GM10266 (cell line): ENCODE data around the gene CAPN13.

ENCODE experiments used
- DNase-seq: peaks from one replicate; pipeline ENCODE4 v3.0.0; 2012; ENCODE audit errors: extremely low spot score
- CTCF ChIP-seq: IDR thresholded peaks from 2 replicates; pipeline ENCODE4 v1.5.1; 2012; ENCODE audit warnings: mild to moderate bottlenecking, low read depth; ENCODE audit not compliant: control insufficient read depth, insufficient read depth; ENCODE audit errors: missing control alignments

The CAPN13 gene

GRCh38 chr2:30693821-30694281, 113.4 kb downstream of the CAPN13 start:
- no peak for DNase-seq
- TF ChIP-seq CTCF, result no peak

GRCh38 chr2:30692829-30693275, 114.4 kb downstream of the CAPN13 start:
- TF ChIP-seq CTCF, result no peak
- DNase-seq, result no peak

GRCh38 chr2:30691948-30692828, 115.1 kb downstream of the CAPN13 start:
- DNase-seq, result no peak
- peak; percentile 55 for TF ChIP-seq CTCF

GRCh38 chr2:30691091-30691947, 115.9 kb downstream of the CAPN13 start:
- no peak for DNase-seq
- no peak for TF ChIP-seq CTCF

GRCh38 chr2:30690126-30690561, 117.1 kb downstream of the CAPN13 start:
- no peak for TF ChIP-seq CTCF
- DNase-seq, result no peak

- no peak for TF ChIP-seq CTCF
- no peak for DNase-seq
Observed at GRCh38 chr2:30689496-30690125, 117.6 kb downstream of the CAPN13 start.

GRCh38 chr2:30688956-30689401, 118.3 kb downstream of the CAPN13 start:
- TF ChIP-seq CTCF, result no peak
- DNase-seq, result no peak
